HepG2 (cell line): ENCODE measurements around the gene PCCB. TPM values are rescaled to one million over a fixed set of nuclear protein-coding genes. Genes with fewer than 3 reads are reported as not detected.

Source experiments
- ATAC-seq: fragments of 200-7000 bp; cut with Tn5 transposase; 3 replicates; pipeline ENCODE4 v1.9.1; 2020; ENCODE audit warnings: mild to moderate bottlenecking, moderate library complexity
- BruUV-seq: library from RNA; stranded (reverse); fragments of 400-500 nt; replicated peaks from 2 replicates; lab custom pipeline; 2021; lab: Mats Ljungman, UMichigan
- CTCF ChIA-PET: fragments of 300-600 bp; formaldehyde crosslinking; extraction: SDS; loops from one replicate; lab custom pipeline; 2021; ENCODE audit warnings: low total read pairs, inconsistent platforms, low intra/inter-chr PET ratio; lab: Yijun Ruan, JAX
- POLR2A ChIA-PET: fragments of 350-600 bp; sonication (Branson Sonifier 250); formaldehyde crosslinking; loops from one replicate; lab custom pipeline; 2020; ENCODE audit warnings: antibody characterized with exemption, inconsistent platforms; lab: Yijun Ruan, JAX
- DNase-seq: peaks from one replicate; pipeline ENCODE4 v3.0.0-alpha.2; 2015; ENCODE audit warnings: low spot score
- FAIRE-seq: peaks from 3 replicates; lab custom pipeline; 2011; peaks lifted over from hg19 to GRCh38; lab: Jason Lieb, UNC
- H2AFZ ChIP-seq: one replicate; pipeline ENCODE4 v1.6.1; 2011; ENCODE audit warnings: low read length, inconsistent platforms
- H3K27ac ChIP-seq: fragments of 300-600 bp; 3 replicates; pipeline ENCODE4 v1.8.0; 2011; ENCODE audit warnings: mixed run types, mild to moderate bottlenecking, mixed read lengths, low read length, inconsistent platforms; ENCODE audit not compliant: insufficient read depth; ENCODE audit errors: extremely low read length
- H3K27me3 ChIP-seq, 2 experiments: fragments of 200-600 bp in 1 of 2; 2 replicates in 1 of 2; 3 replicates in 1 of 2; pipeline versions ENCODE4 v1.6.0 to v1.8.0; 2011; ENCODE audit warnings: low read length in 2 of 2, mild to moderate bottlenecking in 2 of 2, moderate library complexity in 2 of 2, inconsistent platforms in 1 of 2; ENCODE audit not compliant: insufficient read depth in 2 of 2, control insufficient read depth in 1 of 2
- H3K36me3 ChIP-seq, 2 experiments: fragments of 200-600 bp in 1 of 2; replicated peaks in 1 of 2; 2 replicates in 1 of 2; 3 replicates in 1 of 2; pipeline versions ENCODE4 v1.5.1 to v1.8.0; 2011; ENCODE audit warnings: low read length in 2 of 2, inconsistent platforms in 1 of 2; ENCODE audit not compliant: insufficient read depth in 2 of 2, control insufficient read depth in 1 of 2
- H3K4me1 ChIP-seq: 2 replicates; pipeline ENCODE4 v1.5.1; 2012; ENCODE audit warnings: low read length, inconsistent platforms; ENCODE audit not compliant: insufficient read depth
- H3K4me2 ChIP-seq: 2 replicates; pipeline ENCODE4 v1.6.0; 2011; ENCODE audit warnings: low read depth, low read length, inconsistent platforms
- H3K4me3 ChIP-seq, 3 experiments: fragments of 200-600 bp in 1 of 3; sonication (generic), shearing (Covaris generic) in 1 of 3; replicated peaks in 1 of 3; 2 replicates each; pipeline ENCODE4 v1.5.1; 2011 to 2016; ENCODE audit warnings: low read length in 3 of 3, inconsistent platforms in 2 of 3, low read depth in 2 of 3, mild to moderate bottlenecking in 2 of 3, control low read depth in 1 of 3, mixed read lengths in 1 of 3; ENCODE audit not compliant: insufficient read depth in 1 of 3
- H3K79me2 ChIP-seq: one replicate; pipeline ENCODE4 v1.6.1; 2011; ENCODE audit warnings: low read length, inconsistent platforms; ENCODE audit not compliant: insufficient read depth
- H3K9ac ChIP-seq: 2 replicates; pipeline ENCODE4 v1.6.0; 2011; ENCODE audit warnings: mild to moderate bottlenecking, low read depth, low read length, inconsistent platforms; ENCODE audit not compliant: insufficient read depth
- H3K9me3 ChIP-seq: 2 replicates; pipeline ENCODE4 v1.5.1; 2012; ENCODE audit warnings: mild to moderate bottlenecking, low read length
- H4K20me1 ChIP-seq: 2 replicates; pipeline ENCODE4 v1.6.0; 2011; ENCODE audit warnings: inconsistent platforms, mild to moderate bottlenecking, low read length, moderate library complexity; ENCODE audit not compliant: insufficient read depth
- ADNP ChIP-seq: sonication (generic); formaldehyde crosslinking; IDR thresholded peaks from 2 replicates; pipeline ENCODE4 v1.4.0; 2020; ENCODE audit warnings: missing genetic modification reagents
- AKAP8 ChIP-seq: sonication (generic); formaldehyde crosslinking; IDR thresholded peaks from 2 replicates; pipeline ENCODE4 v1.5.1; 2020; ENCODE audit warnings: mild to moderate bottlenecking, missing genetic modification reagents
- ARNTL ChIP-seq: sonication (generic); formaldehyde crosslinking; IDR thresholded peaks from 2 replicates; pipeline ENCODE4 v1.4.0; 2020; ENCODE audit warnings: mild to moderate bottlenecking, missing genetic modification reagents
- DNMT1 ChIP-seq: sonication (generic); formaldehyde crosslinking; IDR thresholded peaks from 2 replicates; pipeline ENCODE4 v1.5.1; 2020; ENCODE audit warnings: mild to moderate bottlenecking, missing genetic modification reagents
- EZH2 ChIP-seq: conservative IDR thresholded peaks from 2 replicates; pipeline ENCODE4 v1.6.1; 2012; ENCODE audit warnings: mild to moderate bottlenecking, low read depth, low read length, moderate library complexity
- HOXD1 ChIP-seq: sonication (generic); formaldehyde crosslinking; IDR thresholded peaks from 2 replicates; pipeline ENCODE4 v1.5.0; 2020; ENCODE audit warnings: missing genetic modification reagents
- PITX1 ChIP-seq: sonication (generic); formaldehyde crosslinking; IDR thresholded peaks from 2 replicates; pipeline ENCODE4 v1.5.1; 2020; ENCODE audit warnings: mild to moderate bottlenecking, missing genetic modification reagents
- PRPF4 ChIP-seq: fragments of 200-400 bp; formaldehyde crosslinking; IDR thresholded peaks from 2 replicates; pipeline ENCODE4 v1.6.1; 2016; ENCODE audit warnings: low read length, low read depth; ENCODE audit not compliant: poor library complexity, severe bottlenecking
- ZBTB3 ChIP-seq: sonication (generic); formaldehyde crosslinking; IDR thresholded peaks from 2 replicates; pipeline ENCODE4 v1.4.0; 2020; ENCODE audit warnings: low read depth, mild to moderate bottlenecking, moderate library complexity, missing genetic modification reagents, borderline replicate concordance
- ZFX ChIP-seq: sonication (generic); formaldehyde crosslinking; IDR thresholded peaks from 2 replicates; pipeline ENCODE4 v1.4.0; 2020; ENCODE audit warnings: mild to moderate bottlenecking, low read depth, missing genetic modification reagents, moderate library complexity
- ZNF20 ChIP-seq: sonication (generic); formaldehyde crosslinking; IDR thresholded peaks from 2 replicates; pipeline ENCODE4 v1.4.0; 2020; ENCODE audit warnings: mild to moderate bottlenecking, moderate library complexity, missing genetic modification reagents
- ZNF335 ChIP-seq: sonication (generic); formaldehyde crosslinking; IDR thresholded peaks from 2 replicates; pipeline ENCODE4 v1.4.0; 2020; ENCODE audit warnings: missing genetic modification reagents
- ZNF501 ChIP-seq: sonication (generic); formaldehyde crosslinking; IDR thresholded peaks from 2 replicates; pipeline ENCODE4 v1.5.1; 2020; ENCODE audit warnings: mild to moderate bottlenecking, moderate library complexity, missing genetic modification reagents
- ZNF678 ChIP-seq: sonication (generic); formaldehyde crosslinking; IDR thresholded peaks from 2 replicates; pipeline ENCODE4 v1.4.0; 2020; ENCODE audit warnings: mild to moderate bottlenecking, missing genetic modification reagents
- ZNF770 ChIP-seq: sonication (generic); formaldehyde crosslinking; IDR thresholded peaks from 2 replicates; pipeline ENCODE4 v1.5.0; 2020; ENCODE audit warnings: mild to moderate bottlenecking, missing genetic modification reagents
- WGBS: methylation state at CpG from one replicate; pipeline ENCODE4 v1.1.6; 2017; ENCODE audit warnings: low lambda C conversion rate; 5-methylcytosine and 5-hydroxymethylcytosine counted together
- in situ Hi-C: cut with HindIII; loops from 2 replicates; pipeline ENCODE4 v1.10.0; 2017; ENCODE audit warnings: low pct_unique_long_range_greater_than_20kb; ENCODE audit not compliant: extremely low pct_ligation_motif_present
- intact Hi-C: fragments of 100-400 bp; cut with micrococcal nuclease; formaldehyde crosslinking; loops from one replicate; pipeline ENCODE4 v1.10.0; 2022; ENCODE audit not compliant: unreplicated experiment
- polyA plus RNA-seq, 8 experiments: library from polyadenylated mRNA; depleted of rRNA in 3 of 8; stranded (reverse) in 7 of 8; unstranded in 1 of 8; fragments of >200 nt; fragmentation: Illumina TruSeq in 4 of 8; extraction: Trizol in 4 of 8; gene quantifications; 2 replicates each; pipeline versions ENCODE4 v1.2.1 to v1.2.3, GENCODE V29; 2011 to 2016; ENCODE audit warnings: low read depth in 4 of 8, missing spikeins in 1 of 8, mixed read lengths in 1 of 8; ENCODE audit not compliant: insufficient read depth in 1 of 8
- total RNA-seq, 5 experiments: library from RNA; depleted of rRNA; stranded (reverse); fragments of >200 nt; fragmentation: Illumina TruSeq; extraction: Trizol; gene quantifications; 2 replicates each; pipeline ENCODE4 v1.2.3, GENCODE V29; 2016; ENCODE audit warnings: low read depth in 1 of 5
- TF ChIP-seq, protein P1 (sequence below): sonication (generic); formaldehyde crosslinking; conservative IDR thresholded peaks from 2 replicates; pipeline ENCODE4 v1.4.0; 2020; ENCODE audit warnings: missing genetic modification reagents
- TF ChIP-seq, protein P2 (sequence below): sonication (generic); formaldehyde crosslinking; IDR thresholded peaks from 2 replicates; pipeline ENCODE4 v1.5.0; 2020; ENCODE audit warnings: missing genetic modification reagents

Gene PCCB
- total and polyA plus RNA-seq, 2 of the 13 experiments (the other 11 are each of a cell fraction or from before 2014, with no cell fraction given) = 84.1 to 88.7 TPM

DNA sequence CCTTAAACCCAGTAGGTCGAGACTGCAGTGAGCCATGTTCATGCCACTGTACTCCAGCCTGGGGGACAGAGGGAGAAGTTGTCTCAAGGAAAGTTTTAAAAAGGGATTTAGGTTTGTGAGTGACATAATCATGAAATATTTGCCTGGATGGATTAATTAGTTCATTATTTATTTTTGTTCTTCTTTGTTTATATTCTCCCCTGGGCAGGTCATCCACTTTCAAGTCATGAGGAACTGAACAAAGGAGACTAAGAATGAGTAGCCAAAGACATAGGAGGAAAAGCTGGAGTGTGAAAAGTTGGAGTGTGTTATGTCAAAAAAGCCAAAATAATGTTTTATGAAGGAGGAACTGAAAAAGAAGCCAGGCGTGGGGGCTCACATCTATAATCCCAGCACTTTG, 17.7 kb upstream of the PCCB start:
- ChIA-PET POLR2A (interaction anchor here (1.5 kb wide), 1 partner anchor 35 kb away, joined by 4 read pairs; no protein-coding TSS in a partner anchor), CTCF (no interaction called here)
- FAIRE-seq (no peak), DNase-seq (no peak), ATAC-seq (no peak)
- Histone ChIP-seq H3K4me3 (no peak overlapping the region), H3K4me2 (no peak overlapping the region), H3K27ac (no peak overlapping the region), H3K36me3 (no peaks in the 10 kb centered on the region), H3K4me1 (peaks cover 28% of the 10 kb centered on the region), H3K79me2 (no peaks in the 10 kb centered on the region), H2AFZ (no peak overlapping the region), H3K27me3 (no peaks in the 10 kb centered on the region), H3K9me3 (no peaks in the 10 kb centered on the region), H4K20me1 (no peaks in the 10 kb centered on the region), H3K9ac (no peak overlapping the region)
- WGBS = 25% methylated on average over 2 of the region's 2 CpGs
- in situ Hi-C loops (no loop called here), intact Hi-C loops (no loop called here)
- TF ChIP-seq PRPF4 (no peak), ARNTL (CRISPR knock-in tag) (no peak), ZNF20 (CRISPR knock-in tag) (no peak), DNMT1 (CRISPR knock-in tag) (no peak)
- TF ChIP-seq, protein P1, sequence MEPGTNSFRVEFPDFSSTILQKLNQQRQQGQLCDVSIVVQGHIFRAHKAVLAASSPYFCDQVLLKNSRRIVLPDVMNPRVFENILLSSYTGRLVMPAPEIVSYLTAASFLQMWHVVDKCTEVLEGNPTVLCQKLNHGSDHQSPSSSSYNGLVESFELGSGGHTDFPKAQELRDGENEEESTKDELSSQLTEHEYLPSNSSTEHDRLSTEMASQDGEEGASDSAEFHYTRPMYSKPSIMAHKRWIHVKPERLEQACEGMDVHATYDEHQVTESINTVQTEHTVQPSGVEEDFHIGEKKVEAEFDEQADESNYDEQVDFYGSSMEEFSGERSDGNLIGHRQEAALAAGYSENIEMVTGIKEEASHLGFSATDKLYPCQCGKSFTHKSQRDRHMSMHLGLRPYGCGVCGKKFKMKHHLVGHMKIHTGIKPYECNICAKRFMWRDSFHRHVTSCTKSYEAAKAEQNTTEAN (CRISPR knock-in tag) = no peak
- BruUV-seq = no TSS peak

- Histone ChIP-seq H4K20me1 (no peaks in the 10 kb centered on the region), H3K79me2 (no peaks in the 10 kb centered on the region), H3K4me3 (no peak overlapping the region), H3K27me3 (no peaks in the 10 kb centered on the region), H3K36me3 (no peaks in the 10 kb centered on the region), H3K27ac (no peak overlapping the region), H3K9me3 (no peaks in the 10 kb centered on the region), H2AFZ (no peak overlapping the region), H3K4me2 (no peak overlapping the region), H3K4me1 (peaks cover 48% of the 10 kb centered on the region), H3K9ac (no peak overlapping the region)
- in situ Hi-C loops = no loop called here
- DNase-seq (no peak), ATAC-seq (0 out of 3 replicates have a peak, but pooled peaks have one; percentile 18), FAIRE-seq (no peak)
- ChIA-PET POLR2A (interaction anchor here (1.0 kb wide), 1 partner anchor 13 kb away, joined by 4 read pairs; no protein-coding TSS in a partner anchor), CTCF (no interaction called here)
- intact Hi-C loops = no loop called here
- 15% methylated on average over 1 of the region's 1 CpG for WGBS
- no TSS peak for BruUV-seq
- TF ChIP-seq HOXD1 (CRISPR knock-in tag) (no peak), ZNF501 (CRISPR knock-in tag) (no peak), ZNF335 (CRISPR knock-in tag) (no peak), ADNP (no peak), ZFX (CRISPR knock-in tag) (no peak), ZBTB3 (CRISPR knock-in tag) (no peak), ZNF770 (no peak), AKAP8 (CRISPR knock-in tag) (no peak), ZNF678 (CRISPR knock-in tag) (no peak), PITX1 (CRISPR knock-in tag) (no peak), EZH2 (no peak)
- TF ChIP-seq, protein P2, sequence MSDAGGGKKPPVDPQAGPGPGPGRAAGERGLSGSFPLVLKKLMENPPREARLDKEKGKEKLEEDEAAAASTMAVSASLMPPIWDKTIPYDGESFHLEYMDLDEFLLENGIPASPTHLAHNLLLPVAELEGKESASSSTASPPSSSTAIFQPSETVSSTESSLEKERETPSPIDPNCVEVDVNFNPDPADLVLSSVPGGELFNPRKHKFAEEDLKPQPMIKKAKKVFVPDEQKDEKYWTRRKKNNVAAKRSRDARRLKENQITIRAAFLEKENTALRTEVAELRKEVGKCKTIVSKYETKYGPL (CRISPR knock-in tag) = no peak
Observed at GRCh38 chr3:136235545-136235944, 14.6 kb upstream of the PCCB start.
